Measurements from ENCODE around the gene SERINC5. TPM values are rescaled to one million over a fixed set of nuclear protein-coding genes. Genes with fewer than 3 reads are reported as not detected.

Gene SERINC5
- total and polyA plus RNA-seq, 8 donors, result 36.7 to 80.7 (median 47.1) TPM

- no peak for TF ChIP-seq CTCF (IDR thresholded peaks at IDR 0.05)
Observed at GRCh38 chr5:80103371-80103770, 152.5 kb downstream of the SERINC5 start.

DNA sequence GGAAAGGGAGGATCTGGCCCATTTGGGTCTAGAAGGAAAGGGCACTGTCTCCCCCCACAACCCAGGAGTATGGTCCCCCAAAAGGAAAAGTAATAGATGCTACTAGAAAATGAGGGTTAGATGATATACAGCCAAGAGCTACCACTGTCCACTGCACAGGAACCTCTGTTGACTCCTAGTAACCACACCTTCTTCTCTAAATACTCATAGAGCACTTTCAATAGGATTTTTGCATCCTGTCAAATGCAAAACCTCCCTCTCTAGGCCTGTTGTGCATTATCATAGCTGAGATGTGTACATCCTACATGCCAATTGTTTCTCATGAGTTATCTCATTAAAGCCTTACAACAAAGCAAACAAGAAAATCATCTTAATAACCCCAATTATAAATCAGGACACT is 153.9 kb downstream of the SERINC5 start:
- H3K4me1 ChIP-seq, result no peaks in the 10 kb centered on the region

More at GRCh38 chr5:80103371-80103770, 152.5 kb downstream of the SERINC5 start:
- H3K9me3 ChIP-seq, result no peaks in the 10 kb centered on the region
- H3K4me1 ChIP-seq, result no peaks in the 10 kb centered on the region
- intact Hi-C loops (cut with DNase I), result no loop called here
- H3K4me3 ChIP-seq, result no peak overlapping the region
- ATAC-seq (no peak), DNase-seq (no peak)
- H3K27me3 ChIP-seq, result no peaks in the 10 kb centered on the region
- H3K27ac ChIP-seq, result no peak overlapping the region
- H3K36me3 ChIP-seq, result no peaks in the 10 kb centered on the region

GRCh38 chr5:80097451-80097850 is 158.4 kb downstream of the SERINC5 start:
- intact Hi-C loops (cut with DNase I), result loop anchor here in 1 of 2 donors (10.0 kb wide), 1 partner anchor 177 kb away; no protein-coding TSS in a partner anchor
- H3K4me3 ChIP-seq, result no peak overlapping the region
- peaks cover 0 to under 1% of the 10 kb centered on the region in 2 donors for H3K4me1 ChIP-seq
- no peaks in the 10 kb centered on the region for H3K9me3 ChIP-seq
- H3K27me3 ChIP-seq, result no peaks in the 10 kb centered on the region
- no peak for DNase-seq
- ATAC-seq, result no peak
- no peaks in the 10 kb centered on the region for H3K36me3 ChIP-seq
- TF ChIP-seq CTCF (IDR thresholded peaks at IDR 0.05), result no peak
- H3K27ac ChIP-seq, result no peak overlapping the region

More for the DNA sequence above, 153.9 kb downstream of the SERINC5 start:
- Histone ChIP-seq H3K27ac (no peak overlapping the region), H3K36me3 (no peaks in the 10 kb centered on the region), H3K4me3 (no peak overlapping the region), H3K27me3 (no peaks in the 10 kb centered on the region), H3K9me3 (no peaks in the 10 kb centered on the region)
- intact Hi-C loops (cut with DNase I), result no loop called here
- TF ChIP-seq CTCF (IDR thresholded peaks at IDR 0.05), result no peak
- DNase-seq (no peak), ATAC-seq (no peak)

GRCh38 chr5:80094236-80094738 is 161.6 kb downstream of the SERINC5 start:
- no peaks in the 10 kb centered on the region for H3K9me3 ChIP-seq

GRCh38 chr5:80093796-80094195 is 162.1 kb downstream of the SERINC5 start:
- no peaks in the 10 kb centered on the region for H3K27me3 ChIP-seq
- ATAC-seq, result peak; percentile 69
- TF ChIP-seq CTCF (IDR thresholded peaks at IDR 0.05), result no peak
- H3K4me3 ChIP-seq, result no peak overlapping the region
- H3K36me3 ChIP-seq, result no peaks in the 10 kb centered on the region
- peaks cover 0 to 8% of the 10 kb centered on the region in 2 donors for H3K4me1 ChIP-seq
- H3K27ac ChIP-seq, result no peak overlapping the region
- no peaks in the 10 kb centered on the region for H3K9me3 ChIP-seq
- DNase-seq, result peak in 1 of 4 donors; percentile 33
- intact Hi-C loops (cut with DNase I), result loop anchor here in 1 of 2 donors (5.0 to 10.0 kb wide), 2 partner anchors 181 to 214 kb away; no protein-coding TSS in a partner anchor

More at GRCh38 chr5:80094236-80094738, 161.6 kb downstream of the SERINC5 start:
- H3K4me3 ChIP-seq, result no peak overlapping the region
- peaks cover 0 to 8% of the 10 kb centered on the region in 2 donors for H3K4me1 ChIP-seq
- ATAC-seq (no peak), DNase-seq (no peak)
- H3K36me3 ChIP-seq, result no peaks in the 10 kb centered on the region
- TF ChIP-seq CTCF (IDR thresholded peaks at IDR 0.05), result no peak
- intact Hi-C loops (cut with DNase I), result loop anchor here in 1 of 2 donors (5.0 to 10.0 kb wide), 2 partner anchors 181 to 213 kb away; no protein-coding TSS in a partner anchor
- H3K27me3 ChIP-seq, result no peaks in the 10 kb centered on the region
- no peak overlapping the region for H3K27ac ChIP-seq

All from left lung (tissue), 10 donors.